Testis (tissue), 3 donors: ENCODE data around the gene KDM2A. TPM values are rescaled to one million over a fixed set of nuclear protein-coding genes. Genes with fewer than 3 reads are reported as not detected.
"Not testable (repeated sequence)": the region's sequence is repeated elsewhere in the genome, so short reads cannot be mapped to it uniquely, and the experiment has no call there.

Experiments used
- DNase-seq: peaks from one replicate; pipeline ENCODE4 v3.0.0-alpha.2; 2019
- H3K27ac ChIP-seq, 2 donors: fragments of 200-600 bp; sonication (generic); one replicate each; pipeline ENCODE4 v1.5.1; 2019
- H3K27me3 ChIP-seq: fragments of 200-600 bp; sonication (generic); one replicate; pipeline ENCODE4 v1.5.1; 2019
- H3K36me3 ChIP-seq: fragments of 200-600 bp; sonication (generic); one replicate; pipeline ENCODE4 v1.5.1; 2017; ENCODE audit warnings: low read depth; ENCODE audit errors: missing control alignments
- H3K4me1 ChIP-seq: fragments of 200-600 bp; sonication (generic); one replicate; pipeline ENCODE4 v1.5.1; 2019
- H3K4me3 ChIP-seq, 2 donors: fragments of 200-600 bp; sonication (generic); one replicate each; pipeline ENCODE4 v1.5.1; 2017 to 2019
- H3K9me3 ChIP-seq: fragments of 200-600 bp; sonication (generic); one replicate; pipeline ENCODE4 v1.5.1; 2017
- CTCF ChIP-seq, 3 experiments: fragments of 450-650 bp in 2 of 3; fragments of 200-600 bp in 1 of 3; sonication (generic) in 1 of 3; IDR thresholded peaks; one replicate each; pipeline ENCODE4 v1.5.1; 2016 to 2019; ENCODE audit warnings: antibody characterized with exemption in 3 of 3, mild to moderate bottlenecking in 2 of 3, moderate library complexity in 1 of 3
- POLR2A ChIP-seq: fragments of 450-650 bp; IDR thresholded peaks from one replicate; pipeline ENCODE4 v1.6.1; 2017; ENCODE audit warnings: antibody characterized with exemption, mild to moderate bottlenecking, moderate library complexity
- WGBS, 2 donors: methylation state at CpG; one replicate each; pipeline ENCODE4 v1.1.5; 2018; 5-methylcytosine and 5-hydroxymethylcytosine counted together
- intact Hi-C: fragments of 100-400 bp; cut with DNase I; formaldehyde crosslinking; loops from one replicate; pipeline ENCODE4 v1.15.1; 2023; ENCODE audit warnings: low total_unique reads
- polyA plus RNA-seq: library from polyadenylated mRNA; stranded (reverse); fragments of 350-450 nt; fragmentation: Illumina TruSeq; extraction: RNeasy Lipid Tissue Mini Kit (QIAGEN cat#74804); gene quantifications from one replicate; pipeline ENCODE4 v1.2.3, GENCODE V29; 2014; ENCODE audit warnings: low read depth, low replicate concordance; ENCODE audit not compliant: insufficient read depth
- total RNA-seq, 2 donors: library from RNA; depleted of rRNA; stranded (reverse); fragments of >200 nt; gene quantifications; one replicate each; pipeline ENCODE4 v1.2.3, GENCODE V29; 2016

Gene KDM2A
- total and polyA plus RNA-seq, 3 donors from 2014 or later = 106 to 169 (median 142) TPM

GRCh38 chr11:67167719-67168118 lies 48.7 kb downstream of the KDM2A start:
- TF ChIP-seq POLR2A (no peak), CTCF (IDR thresholded peaks at IDR 0.05) (no peak)
- no peaks in the 10 kb centered on the region for H3K27me3 ChIP-seq
- no peak overlapping the region for H3K27ac ChIP-seq
- H3K4me1 ChIP-seq = peaks cover 10% of the 10 kb centered on the region
- intact Hi-C loops = no loop called here
- no peak overlapping the region for H3K4me3 ChIP-seq
- DNase-seq = no peak
- 76 to 89% methylated on average over 1 of the region's 1 CpG for WGBS, 2 donors
- no peaks in the 10 kb centered on the region for H3K9me3 ChIP-seq
- no peaks in the 10 kb centered on the region for H3K36me3 ChIP-seq

DNA sequence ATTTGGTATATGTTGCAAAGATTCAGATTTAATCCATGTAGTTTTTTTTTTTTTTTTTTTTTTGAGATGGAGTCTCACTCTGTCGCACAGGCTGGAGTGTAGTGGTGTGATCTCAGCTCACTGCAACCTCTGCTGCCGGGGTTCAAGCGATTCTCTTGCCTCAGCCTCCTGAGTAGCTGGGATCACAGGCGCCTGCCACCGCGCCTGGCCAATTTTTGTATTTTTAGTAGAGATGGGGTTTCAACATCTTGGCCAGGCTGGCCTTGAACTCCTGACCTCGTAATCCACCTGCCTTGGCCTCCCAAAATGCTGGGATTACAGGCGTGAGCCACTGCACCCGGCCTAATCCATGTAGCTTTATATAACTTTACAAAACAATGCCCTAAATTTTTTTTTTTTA lies 49.8 kb downstream of the KDM2A start:
- H3K27me3 ChIP-seq, H3K9me3 ChIP-seq, H3K36me3 ChIP-seq, H3K4me3 ChIP-seq, H3K4me1 ChIP-seq, DNase-seq, intact Hi-C loops, H3K27ac ChIP-seq: not testable (repeated sequence)
- WGBS, 2 donors = 56 to 58% methylated on average over 9 of the region's 9 CpGs

DNA sequence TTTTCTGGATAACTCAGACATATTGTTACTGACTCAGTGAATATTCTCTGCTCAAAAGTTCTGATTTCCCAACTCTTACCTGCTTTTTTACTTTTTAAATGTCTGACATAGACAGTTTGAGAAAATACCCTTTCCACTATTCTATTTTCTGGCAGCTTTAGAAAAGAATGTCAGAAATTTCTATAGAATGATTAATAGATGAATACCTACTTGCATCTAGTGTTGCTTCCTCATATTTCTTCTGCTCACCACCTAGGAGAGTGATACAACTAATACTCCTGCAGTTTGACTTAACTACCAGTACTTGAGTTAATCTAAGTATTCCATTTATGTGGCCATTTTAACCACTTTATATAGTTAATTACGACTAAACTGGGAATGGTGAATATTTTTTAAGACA lies 55.2 kb downstream of the KDM2A start:
- H3K36me3 ChIP-seq = no peaks in the 10 kb centered on the region
- no peak for DNase-seq
- WGBS, 2 donors = 91 to 94% methylated on average over 1 of the region's 1 CpG
- H3K4me1 ChIP-seq = no peaks in the 10 kb centered on the region
- H3K27ac ChIP-seq = no peak overlapping the region
- H3K4me3 ChIP-seq = no peak overlapping the region
- intact Hi-C loops = no loop called here
- no peaks in the 10 kb centered on the region for H3K9me3 ChIP-seq
- H3K27me3 ChIP-seq = no peaks in the 10 kb centered on the region
- no peak for TF ChIP-seq CTCF (IDR thresholded peaks at IDR 0.05)
- TF ChIP-seq POLR2A = no peak

DNA sequence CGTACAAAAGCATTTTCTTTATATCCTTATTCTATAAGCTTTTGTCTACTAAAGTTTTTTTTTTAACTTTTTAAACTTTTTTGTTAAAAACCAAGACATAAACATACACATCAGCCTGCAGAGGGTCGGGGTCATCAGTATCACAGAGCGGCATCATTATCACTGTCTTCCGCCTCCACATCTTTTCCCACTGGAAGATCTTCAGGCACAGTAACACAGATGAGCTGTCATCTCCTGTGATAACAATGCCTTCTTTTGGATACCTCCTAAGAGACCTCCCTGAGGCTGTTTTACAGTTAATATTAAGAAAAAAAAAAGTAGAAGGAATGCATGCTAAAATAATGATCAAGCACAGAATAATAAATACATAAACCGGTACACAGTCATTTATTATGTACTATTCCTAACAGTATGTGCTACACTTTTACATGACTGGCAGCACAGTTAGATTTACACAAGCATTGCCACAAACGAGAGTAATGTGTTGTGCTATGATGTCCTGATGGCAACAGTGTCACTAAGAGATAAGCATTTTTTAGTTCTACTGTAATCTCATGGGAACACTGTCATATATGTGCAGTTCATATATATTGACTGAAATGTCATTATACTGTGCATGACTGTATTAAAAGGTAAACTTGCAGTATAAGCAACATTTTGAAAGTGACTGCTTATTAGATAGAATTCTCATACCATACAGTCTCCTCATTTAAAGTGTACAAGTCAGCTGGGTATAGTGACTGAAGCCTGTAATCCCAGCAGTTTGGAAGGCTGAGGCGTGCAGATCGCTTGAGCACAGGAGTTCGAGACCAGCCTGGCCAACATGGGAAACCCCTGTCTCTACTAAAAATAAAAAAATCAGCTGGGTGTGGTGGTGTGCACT lies 58.6 kb downstream of the KDM2A start:
- TF ChIP-seq POLR2A (no peak), CTCF (IDR thresholded peaks at IDR 0.05) (no peak)
- 88 to 89% methylated on average over 9 of the region's 9 CpGs for WGBS, 2 donors

DNA sequence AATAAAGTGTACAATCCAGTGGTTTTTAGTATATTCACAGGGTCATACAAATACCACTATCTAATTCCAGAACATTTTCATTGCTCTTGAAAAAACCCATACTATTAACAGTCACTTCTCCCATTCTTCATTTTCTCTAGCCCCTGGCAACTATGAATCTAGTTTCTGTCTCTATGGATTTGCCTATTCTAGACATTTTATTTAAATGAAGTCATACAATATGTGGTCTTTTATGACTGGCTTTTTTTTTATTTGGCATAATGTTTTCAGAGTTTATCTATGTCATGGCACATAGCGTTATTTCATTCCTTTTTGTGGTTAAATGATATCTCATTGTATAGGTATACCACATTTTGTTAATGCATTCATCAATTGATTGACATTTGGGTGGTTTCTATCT lies 59.4 kb downstream of the KDM2A start:
- Histone ChIP-seq H3K27me3 (no peaks in the 10 kb centered on the region), H3K9me3 (no peaks in the 10 kb centered on the region), H3K36me3 (no peaks in the 10 kb centered on the region), H3K4me1 (no peaks in the 10 kb centered on the region), H3K4me3 (no peak overlapping the region), H3K27ac (no peak overlapping the region)
- intact Hi-C loops = no loop called here
- 100% methylated on average over 1 of the region's 1 CpG for WGBS, 2 donors
- no peak for TF ChIP-seq CTCF (IDR thresholded peaks at IDR 0.05)
- TF ChIP-seq POLR2A = no peak
- DNase-seq = no peak

More for the DNA sequence above, 58.6 kb downstream of the KDM2A start:
- no peaks in the 10 kb centered on the region for H3K27me3 ChIP-seq
- H3K9me3 ChIP-seq = no peaks in the 10 kb centered on the region
- H3K27ac ChIP-seq = no peak overlapping the region
- DNase-seq = no peak
- no peak overlapping the region for H3K4me3 ChIP-seq
- no peaks in the 10 kb centered on the region for H3K36me3 ChIP-seq
- H3K4me1 ChIP-seq = no peaks in the 10 kb centered on the region
- intact Hi-C loops = no loop called here
